ENCODE measurements around the gene TIGD6.

The TIGD6 gene

GRCh38 chr5:150024346-150024984 is 24.0 kb upstream of the TIGD6 start:
- Histone ChIP-seq H3K9me3 (ENCODE audit: insufficient read depth, low read depth, low read length) (no peaks in the 10 kb centered on the region), H3K4me2 (ENCODE audit: low read depth, low read length, poor library complexity, severe bottlenecking) (no peak overlapping the region), H2AFZ (ENCODE audit: low read length) (no peak overlapping the region), H3K79me2 (ENCODE audit: insufficient read depth, low read length) (no peaks in the 10 kb centered on the region), H3F3A (ENCODE audit: low read depth) (no peaks in the 10 kb centered on the region), H3K27me3 (ENCODE audit: insufficient read depth, low read length, poor library complexity, severe bottlenecking) (no peaks in the 10 kb centered on the region), H3K4me1 (ENCODE audit: insufficient read depth, low read length, poor library complexity, severe bottlenecking) (no peaks in the 10 kb centered on the region), H3K9me2 (replicated peaks; ENCODE audit: low read depth, low read length) (no peaks in the 10 kb centered on the region), H3K4me3 (ENCODE audit: low read length, poor library complexity, severe bottlenecking) (no peak overlapping the region), H3K36me3 (ENCODE audit: insufficient read depth, low read length) (peaks cover 88% of the 10 kb centered on the region), H4K20me1 (ENCODE audit: insufficient read depth, low read length, poor library complexity, severe bottlenecking) (no peaks in the 10 kb centered on the region), H3K9ac (ENCODE audit: low read depth, low read length, poor library complexity, severe bottlenecking) (no peak overlapping the region)
- TF ChIP-seq EZH2phosphoT487 (IDR thresholded peaks at IDR 0.05; ENCODE audit: borderline replicate concordance) (no peak), CTCF (conservative IDR thresholded peaks at IDR 0.05; ENCODE audit: low read length) (no peak; the same call in 1 of the 2 replicates)

- no peaks in the 10 kb centered on the region for H3K79me2 ChIP-seq (ENCODE audit: insufficient read depth, low read length)
- H3K9me2 ChIP-seq (replicated peaks; ENCODE audit: low read depth, low read length), result no peaks in the 10 kb centered on the region
- H3K36me3 ChIP-seq (ENCODE audit: insufficient read depth, low read length), result peaks cover 92% of the 10 kb centered on the region
- H3K9ac ChIP-seq (ENCODE audit: low read depth, low read length, poor library complexity, severe bottlenecking), result no peak overlapping the region
- H3K4me2 ChIP-seq (ENCODE audit: low read depth, low read length, poor library complexity, severe bottlenecking), result no peak overlapping the region
- no peak for TF ChIP-seq CTCF (conservative IDR thresholded peaks at IDR 0.05; ENCODE audit: low read length)
- no peak for TF ChIP-seq EZH2phosphoT487 (IDR thresholded peaks at IDR 0.05; ENCODE audit: borderline replicate concordance)
- H4K20me1 ChIP-seq (ENCODE audit: insufficient read depth, low read length, poor library complexity, severe bottlenecking), result no peaks in the 10 kb centered on the region
- H3K4me1 ChIP-seq (ENCODE audit: insufficient read depth, low read length, poor library complexity, severe bottlenecking), result no peaks in the 10 kb centered on the region
- H3K27me3 ChIP-seq (ENCODE audit: insufficient read depth, low read length, poor library complexity, severe bottlenecking), result no peaks in the 10 kb centered on the region
- no peaks in the 10 kb centered on the region for H3K9me3 ChIP-seq (ENCODE audit: insufficient read depth, low read depth, low read length)
- no peaks in the 10 kb centered on the region for H3F3A ChIP-seq (ENCODE audit: low read depth)
- H3K4me3 ChIP-seq (ENCODE audit: low read length, poor library complexity, severe bottlenecking), result no peak overlapping the region
- H2AFZ ChIP-seq (ENCODE audit: low read length), result no peak overlapping the region
Measured at GRCh38 chr5:150023136-150023535, 22.7 kb upstream of the TIGD6 start.

- Histone ChIP-seq H3K4me1 (ENCODE audit: insufficient read depth, low read length, poor library complexity, severe bottlenecking) (no peaks in the 10 kb centered on the region), H4K20me1 (ENCODE audit: insufficient read depth, low read length, poor library complexity, severe bottlenecking) (no peaks in the 10 kb centered on the region), H3F3A (ENCODE audit: low read depth) (no peaks in the 10 kb centered on the region), H3K4me2 (ENCODE audit: low read depth, low read length, poor library complexity, severe bottlenecking) (no peak overlapping the region), H3K4me3 (ENCODE audit: low read length, poor library complexity, severe bottlenecking) (no peak overlapping the region), H3K79me2 (ENCODE audit: insufficient read depth, low read length) (no peaks in the 10 kb centered on the region), H3K36me3 (ENCODE audit: insufficient read depth, low read length) (peaks cover 92% of the 10 kb centered on the region), H3K9me2 (replicated peaks; ENCODE audit: low read depth, low read length) (no peaks in the 10 kb centered on the region), H3K27me3 (ENCODE audit: insufficient read depth, low read length, poor library complexity, severe bottlenecking) (no peaks in the 10 kb centered on the region), H2AFZ (ENCODE audit: low read length) (no peak overlapping the region), H3K9me3 (ENCODE audit: insufficient read depth, low read depth, low read length) (no peaks in the 10 kb centered on the region), H3K9ac (ENCODE audit: low read depth, low read length, poor library complexity, severe bottlenecking) (no peak overlapping the region)
- TF ChIP-seq EZH2phosphoT487 (IDR thresholded peaks at IDR 0.05; ENCODE audit: borderline replicate concordance) (no peak), CTCF (conservative IDR thresholded peaks at IDR 0.05; ENCODE audit: low read length) (no peak)
Measured at GRCh38 chr5:150022681-150023080, 22.2 kb upstream of the TIGD6 start.

Data from Loucy (cell line).